GM19328 (cell line): ENCODE measurements around the gene ADAMTS16.

Experiments used
- ATAC-seq: cut with Tn5 transposase; IDR thresholded peaks from one replicate; pipeline ENCODE4 v1.9.1; 2021; ENCODE audit warnings: mild to moderate bottlenecking, moderate library complexity; ENCODE audit not compliant: unreplicated experiment

Gene ADAMTS16

GRCh38 chr5:5141339-5141599 lies 1.1 kb downstream of the ADAMTS16 start:
- ATAC-seq: no peak

- ATAC-seq: no peak
Observed at GRCh38 chr5:5141625-5142525, 1.7 kb downstream of the ADAMTS16 start.

DNA sequence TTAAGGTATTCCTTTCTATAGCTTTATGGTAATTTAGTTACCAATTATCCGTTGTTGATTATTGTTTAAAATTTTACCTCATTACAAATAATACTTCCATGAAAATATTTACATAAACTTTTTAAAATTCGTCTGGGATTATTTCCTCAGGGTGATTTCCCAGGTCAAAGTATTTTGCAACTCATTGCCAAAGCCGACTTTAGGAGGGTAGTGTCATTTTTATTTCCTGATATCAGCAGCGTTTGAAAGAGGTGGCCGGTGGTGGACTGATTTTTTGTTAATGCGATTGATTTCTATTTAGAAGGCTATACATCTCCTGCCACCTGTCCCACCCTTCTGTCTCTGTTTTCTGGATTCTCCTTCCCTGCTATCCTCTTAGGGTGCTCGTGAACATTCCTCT lies 4.3 kb downstream of the ADAMTS16 start:
- no peak for ATAC-seq

- no peak for ATAC-seq
Observed at GRCh38 chr5:5145651-5146529, 5.8 kb downstream of the ADAMTS16 start.

DNA sequence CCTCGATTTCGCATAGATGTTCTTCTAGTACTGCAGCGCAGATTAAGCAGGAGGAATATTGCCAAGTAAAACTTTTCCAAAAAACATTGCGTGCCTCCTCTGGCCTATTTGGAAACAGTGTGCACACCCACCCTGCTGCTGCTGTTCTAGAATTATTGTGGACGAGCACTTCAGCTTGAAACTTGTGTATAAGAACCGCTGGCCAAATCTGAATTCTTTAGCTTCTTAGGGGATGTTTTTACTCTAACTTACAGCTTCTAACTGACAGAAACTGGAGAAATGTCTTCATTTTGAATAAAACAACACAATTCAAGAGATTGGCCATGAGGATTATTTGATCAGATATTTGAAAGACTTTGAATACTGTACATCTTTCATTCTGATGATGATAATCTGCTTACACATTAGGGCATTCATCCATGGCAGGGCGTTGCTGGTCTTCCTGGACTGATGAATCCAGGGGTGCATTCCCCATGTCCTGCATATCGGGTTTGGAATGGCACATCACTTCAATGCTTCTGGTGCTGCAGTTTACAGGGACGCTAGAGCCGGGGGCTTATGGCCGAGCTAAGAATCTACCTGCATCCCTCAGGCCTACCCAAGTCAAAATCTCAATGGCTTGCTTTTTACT lies 6.5 kb downstream of the ADAMTS16 start:
- no peak for ATAC-seq

- no peak for ATAC-seq
Observed at GRCh38 chr5:5149154-5149553, 9.0 kb downstream of the ADAMTS16 start.

GRCh38 chr5:5150667-5151066 lies 10.5 kb downstream of the ADAMTS16 start:
- no peak for ATAC-seq

DNA sequence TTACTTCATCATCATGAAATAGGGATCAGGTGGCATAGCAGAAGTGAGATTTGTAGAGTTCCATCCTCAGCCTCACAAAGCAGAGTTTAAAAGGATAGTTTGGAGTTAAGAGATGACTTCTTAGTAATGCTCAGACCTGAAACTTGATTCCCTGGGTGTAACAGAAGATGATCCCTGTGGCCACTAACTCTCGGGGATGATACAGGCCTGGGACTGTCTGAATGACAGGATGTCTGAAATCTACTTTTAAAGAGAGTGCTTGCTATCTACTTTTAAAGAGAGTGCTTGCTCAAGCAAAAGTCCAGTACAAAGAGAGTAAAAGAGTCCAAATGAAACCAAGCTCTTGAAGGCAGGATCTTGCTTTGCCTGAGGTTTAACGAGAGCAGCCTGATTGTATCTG lies 14.6 kb downstream of the ADAMTS16 start:
- ATAC-seq: no peak

DNA sequence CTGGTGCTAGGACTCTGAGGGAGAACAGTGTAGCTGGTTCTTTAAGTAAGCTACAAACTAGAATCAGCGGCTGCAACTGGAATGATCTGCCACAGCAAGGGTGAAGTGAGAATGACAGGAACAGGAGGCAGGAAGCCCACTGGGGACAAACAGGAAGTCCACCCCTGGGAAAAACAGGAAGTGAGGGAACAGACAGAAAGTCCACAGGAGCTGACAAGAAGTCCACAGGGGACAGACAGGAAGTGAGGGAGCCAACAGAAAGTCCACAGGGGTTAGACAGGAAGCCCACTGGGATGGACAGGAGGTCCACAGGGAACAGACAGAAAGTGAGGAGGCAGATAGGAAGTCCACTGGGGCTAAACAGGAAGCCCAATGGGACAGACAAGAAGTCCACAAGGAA lies 15.5 kb downstream of the ADAMTS16 start:
- no peak for ATAC-seq

- no peak for ATAC-seq
Observed at GRCh38 chr5:5156471-5157082, 16.4 kb downstream of the ADAMTS16 start.

DNA sequence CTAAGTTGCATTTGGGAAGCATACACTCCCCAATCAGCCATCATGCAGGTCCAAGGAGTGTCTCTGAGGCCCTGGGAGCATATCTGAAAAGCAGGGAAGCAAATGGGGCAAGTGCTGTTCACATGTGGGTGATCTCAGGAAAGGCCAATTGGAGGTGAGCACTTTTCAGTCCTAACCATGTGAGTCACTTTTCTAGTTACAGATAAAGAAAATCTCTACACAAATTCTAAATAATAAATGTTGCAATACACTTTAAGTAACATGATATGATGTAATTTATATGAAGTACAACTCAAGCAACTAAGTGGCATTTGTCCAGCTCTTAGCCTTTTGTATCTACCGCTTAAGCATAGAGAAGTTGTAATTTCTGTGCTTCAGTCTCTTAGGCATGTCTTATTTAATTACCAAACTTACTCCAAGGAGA lies 18.4 kb downstream of the ADAMTS16 start:
- ATAC-seq: no peak

DNA sequence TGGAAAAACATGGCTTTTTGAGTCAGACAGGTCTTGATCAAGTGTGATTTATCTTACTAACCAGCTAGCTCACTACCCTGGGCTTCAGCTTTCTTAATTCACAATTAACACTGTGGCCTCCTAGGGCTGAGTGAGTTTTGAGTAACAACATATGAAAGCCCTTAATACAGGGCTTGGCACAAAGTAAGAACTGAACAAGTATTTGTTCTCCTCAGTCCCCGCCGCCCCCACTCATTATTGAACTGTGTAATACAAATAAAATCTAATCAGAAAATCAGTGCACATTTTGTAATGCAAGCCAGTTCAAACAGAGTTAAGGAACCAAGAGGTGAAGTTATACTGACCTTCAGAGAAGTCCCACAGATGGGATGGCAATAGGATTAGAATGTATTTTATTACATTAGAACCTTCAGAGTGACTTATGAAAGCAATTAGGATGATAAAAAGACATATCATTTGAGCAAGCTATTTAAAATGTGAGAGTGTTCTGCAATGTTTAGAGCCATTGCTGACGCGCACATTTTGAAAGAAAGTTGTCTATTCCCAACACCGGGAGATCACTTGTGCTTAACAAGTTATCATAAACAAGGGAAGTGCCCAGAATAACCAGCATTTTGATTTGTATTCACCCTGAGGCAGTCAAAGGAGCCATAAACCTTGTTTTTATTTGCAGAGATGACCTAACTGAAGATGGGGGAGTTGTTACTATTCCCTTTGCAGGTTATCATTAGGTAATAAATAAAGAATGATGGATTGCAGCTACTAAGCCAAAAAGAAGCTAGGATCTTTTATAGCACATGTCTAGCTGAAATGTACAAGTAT lies 19.4 kb downstream of the ADAMTS16 start:
- ATAC-seq: no peak

DNA sequence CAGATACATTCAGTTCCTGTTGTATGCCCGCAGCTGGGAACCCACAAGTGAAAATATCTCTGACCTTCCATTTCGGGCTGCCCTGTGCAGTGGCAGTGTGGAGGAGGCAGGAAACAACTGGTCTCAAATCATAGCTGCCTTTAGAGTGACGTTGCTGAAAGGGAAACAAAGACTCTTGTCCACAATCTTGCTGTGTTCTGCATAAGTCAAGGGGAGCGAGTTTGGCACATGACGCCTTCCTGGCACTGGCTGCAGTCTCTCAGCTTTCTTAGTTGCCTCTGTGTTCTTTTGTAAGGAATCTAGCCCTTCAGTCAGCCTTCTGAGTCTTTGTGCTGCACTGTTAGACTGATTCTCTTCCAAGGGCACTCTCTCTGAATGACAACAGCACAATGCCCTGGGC lies 24.0 kb downstream of the ADAMTS16 start:
- no peak for ATAC-seq

DNA sequence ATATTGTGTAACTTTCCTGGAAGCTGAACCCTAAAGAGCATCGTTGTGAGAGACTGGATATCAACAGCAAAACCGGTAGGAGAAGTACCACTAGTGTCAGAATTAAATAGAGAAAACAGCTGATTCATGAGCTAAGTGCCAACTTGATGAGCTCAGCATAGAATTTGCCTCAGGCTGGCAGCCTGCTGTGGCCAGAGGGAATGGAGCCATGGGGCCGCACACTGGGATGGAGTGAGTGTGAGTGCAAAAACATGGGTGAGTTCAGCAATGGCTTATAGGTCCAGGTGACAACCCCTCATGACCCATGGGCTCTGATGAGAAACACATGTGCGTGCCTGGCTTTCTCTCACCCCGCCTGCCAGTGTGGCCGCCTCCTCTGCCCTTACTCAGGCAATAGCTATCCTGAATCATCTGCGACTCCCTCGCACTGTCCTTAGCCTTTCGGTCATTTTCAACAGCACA lies 25.4 kb downstream of the ADAMTS16 start:
- no peak for ATAC-seq

DNA sequence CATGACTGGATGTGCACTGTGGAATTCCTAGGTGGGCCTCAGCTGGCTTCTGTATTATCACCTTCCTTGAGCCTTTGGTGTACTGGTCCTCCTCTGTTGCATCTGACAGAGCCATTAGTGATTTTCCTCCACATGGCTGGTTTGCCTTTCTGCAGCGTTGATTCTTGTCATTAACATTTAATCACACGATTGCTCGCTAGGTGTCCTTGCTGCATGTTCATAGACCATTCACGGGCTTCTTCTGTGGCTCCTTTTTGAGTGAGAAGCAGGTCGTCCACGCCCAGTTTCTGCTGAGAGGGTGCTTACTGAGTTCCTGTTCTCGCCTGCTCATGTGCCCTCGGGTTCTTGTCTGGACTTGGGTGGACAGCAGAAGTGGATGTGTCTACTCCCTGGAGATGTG lies 29.3 kb downstream of the ADAMTS16 start:
- ATAC-seq: no peak

GRCh38 chr5:5178136-5178535 lies 38.0 kb downstream of the ADAMTS16 start:
- ATAC-seq: no peak

DNA sequence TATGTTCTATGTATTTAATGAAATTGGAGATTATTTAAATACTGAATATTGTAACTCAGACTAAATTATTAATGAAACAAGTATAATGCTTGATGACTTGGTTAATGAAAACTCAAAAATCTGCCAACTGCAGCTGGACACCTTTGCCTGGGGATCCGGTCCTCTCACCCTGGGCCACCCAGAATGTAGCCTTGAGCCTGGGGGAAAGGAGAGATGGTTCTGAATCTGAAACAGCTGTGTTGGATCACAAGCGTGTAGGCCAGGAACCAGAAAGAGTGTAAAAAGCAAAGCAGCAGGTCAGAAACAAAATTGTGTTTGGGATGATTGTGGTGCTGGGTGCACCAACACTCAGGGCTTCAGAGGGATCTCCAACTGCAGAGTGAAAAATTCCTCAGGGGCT lies 38.5 kb downstream of the ADAMTS16 start:
- no peak for ATAC-seq

- ATAC-seq: no peak
Observed at GRCh38 chr5:5179079-5179478, 38.9 kb downstream of the ADAMTS16 start.

- no peak for ATAC-seq
Observed at GRCh38 chr5:5179597-5179996, 39.5 kb downstream of the ADAMTS16 start.

DNA sequence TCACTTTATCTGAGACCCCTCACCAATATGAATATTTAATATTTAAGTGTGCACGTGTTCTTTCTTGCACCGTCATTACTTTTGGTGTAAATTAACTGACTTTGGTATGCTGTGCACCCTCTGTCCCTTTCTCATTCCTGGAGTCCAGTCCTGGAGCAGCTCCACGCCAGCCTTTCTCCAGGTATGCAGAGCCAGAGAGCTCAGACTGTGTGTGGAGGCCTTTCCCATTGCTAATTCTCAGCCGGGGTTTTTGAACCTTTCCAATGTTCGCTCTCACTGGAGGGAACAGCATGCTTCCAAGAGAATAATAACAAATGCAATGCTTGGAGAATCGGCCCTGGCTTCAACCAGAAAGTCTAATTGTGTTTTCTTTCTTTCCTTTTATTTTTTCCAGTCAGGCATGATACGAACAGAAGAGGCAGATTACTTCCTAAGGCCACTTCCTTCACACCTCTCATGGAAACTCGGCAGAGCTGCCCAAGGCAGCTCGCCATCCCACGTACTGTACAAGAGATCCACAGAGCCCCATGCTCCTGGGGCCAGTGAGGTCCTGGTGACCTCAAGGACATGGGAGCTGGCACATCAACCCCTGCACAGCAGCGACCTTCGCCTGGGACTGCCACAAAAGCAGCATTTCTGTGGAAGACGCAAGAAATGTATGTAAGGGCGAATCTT lies 41.7 kb downstream of the ADAMTS16 start:
- ATAC-seq: no peak
